Keratinocyte (primary cell): Measurements from ENCODE around the gene TXNRD1. TPM values are rescaled to one million over a fixed set of nuclear protein-coding genes. Genes with fewer than 3 reads are reported as not detected.

Experiments used
- DNase-seq: peaks from one replicate; pipeline ENCODE4 v3.0.0-alpha.2; 2011; ENCODE audit warnings: low read depth, missing footprints, low spot score
- FAIRE-seq: peaks from 2 replicates; lab custom pipeline; 2011; peaks lifted over from hg19 to GRCh38; lab: Jason Lieb, UNC
- H2AFZ ChIP-seq: 2 replicates; pipeline ENCODE4 v1.6.0; 2012; ENCODE audit warnings: low read length, control low read depth, inconsistent platforms; ENCODE audit not compliant: control insufficient read depth
- H3K27ac ChIP-seq: 2 replicates; pipeline ENCODE4 v1.5.1; 2011; ENCODE audit warnings: low read length; ENCODE audit not compliant: control insufficient read depth, insufficient read depth
- H3K27me3 ChIP-seq: 3 replicates; pipeline ENCODE4 v1.6.0; 2011; ENCODE audit warnings: low read length; ENCODE audit not compliant: control insufficient read depth, insufficient read depth; ENCODE audit errors: extremely low read depth
- H3K36me3 ChIP-seq, 2 experiments: 2 replicates in 1 of 2; 3 replicates in 1 of 2; pipeline ENCODE4 v1.5.1; 2011; ENCODE audit warnings: low read length in 2 of 2, mild to moderate bottlenecking in 1 of 2; ENCODE audit not compliant: control insufficient read depth in 2 of 2, insufficient read depth in 2 of 2; ENCODE audit errors: extremely low read depth in 1 of 2
- H3K4me1 ChIP-seq: 3 replicates; pipeline ENCODE4 v1.5.1; 2011; ENCODE audit warnings: low read length; ENCODE audit not compliant: control insufficient read depth, insufficient read depth; ENCODE audit errors: extremely low read depth
- H3K4me2 ChIP-seq: 3 replicates; pipeline ENCODE4 v1.6.0; 2011; ENCODE audit warnings: low read depth, low read length; ENCODE audit not compliant: control insufficient read depth, insufficient read depth; ENCODE audit errors: extremely low read depth
- H3K4me3 ChIP-seq, 3 experiments: fragments of 200-600 bp in 1 of 3; sonication (generic) in 1 of 3; 2 replicates in 2 of 3; 3 replicates in 1 of 3; pipeline ENCODE4 v1.5.1; 2011 to 2016; ENCODE audit warnings: low read length in 3 of 3, mild to moderate bottlenecking in 3 of 3, control low read depth in 2 of 3, inconsistent platforms in 1 of 3, low read depth in 1 of 3, mixed read lengths in 1 of 3, mixed run types in 1 of 3, moderate library complexity in 1 of 3; ENCODE audit not compliant: control insufficient read depth in 2 of 3, insufficient read depth in 2 of 3; ENCODE audit errors: extremely low read depth in 1 of 3
- H3K79me2 ChIP-seq: 2 replicates; pipeline ENCODE4 v1.6.0; 2012; ENCODE audit warnings: low read length; ENCODE audit not compliant: control insufficient read depth, insufficient read depth
- H3K9ac ChIP-seq: 3 replicates; pipeline ENCODE4 v1.6.0; 2011; ENCODE audit warnings: low read length; ENCODE audit not compliant: control insufficient read depth, insufficient read depth; ENCODE audit errors: extremely low read depth
- H3K9me1 ChIP-seq: 3 replicates; pipeline ENCODE4 v1.6.0; 2011; ENCODE audit warnings: low read length; ENCODE audit not compliant: control insufficient read depth, insufficient read depth; ENCODE audit errors: extremely low read depth
- H3K9me3 ChIP-seq: 2 replicates; pipeline ENCODE4 v1.5.1; 2012; ENCODE audit warnings: low read depth, low read length; ENCODE audit not compliant: control insufficient read depth
- H4K20me1 ChIP-seq: 3 replicates; pipeline ENCODE4 v1.6.0; 2011; ENCODE audit warnings: low read length; ENCODE audit not compliant: control insufficient read depth, insufficient read depth; ENCODE audit errors: extremely low read depth
- CTCF ChIP-seq, 3 experiments: IDR thresholded peaks in 1 of 3; conservative IDR thresholded peaks in 1 of 3; optimal IDR thresholded peaks in 1 of 3; 2 replicates in 2 of 3; 3 replicates in 1 of 3; pipeline versions ENCODE3 to v1.5.1; 2011; ENCODE audit warnings: low read length in 3 of 3, mild to moderate bottlenecking in 3 of 3, moderate library complexity in 2 of 3, control low read depth in 1 of 3, inconsistent platforms in 1 of 3; ENCODE audit not compliant: insufficient read depth in 2 of 3; ENCODE audit errors: extremely low read depth in 1 of 3
- EZH2 ChIP-seq: IDR thresholded peaks from one replicate; pipeline ENCODE4 v1.6.1; 2012; ENCODE audit warnings: inconsistent platforms, mild to moderate bottlenecking, low read length, moderate library complexity
- dilution Hi-C: fragments of 300-500 bp; cut with MboI; formaldehyde crosslinking; loops from one replicate; pipeline ENCODE4 v1.7.0; 2020; ENCODE audit warnings: low sequenced_read_pairs; ENCODE audit not compliant: extremely low pct_ligation_motif_present
- polyA plus RNA-seq, 5 experiments: library from polyadenylated mRNA; depleted of rRNA in 3 of 5; stranded (reverse) in 3 of 5; stranded (forward) in 1 of 5; unstranded in 1 of 5; fragments of >200 nt; gene quantifications; 1 replicate in 1 of 5; 2 replicates in 3 of 5; 3 replicates in 1 of 5; pipeline versions ENCODE4 v1.2.1 to v1.2.3, GENCODE V29; 2011 to 2012; ENCODE audit warnings: missing spikeins in 2 of 5, low read depth in 1 of 5, low replicate concordance in 1 of 5

Gene TXNRD1
- polyA plus RNA-seq, 1 donor (not counting 4 experiments of a cell fraction or from before 2014, with no cell fraction given), result 88.9 TPM

GRCh38 chr12:104237930-104238329, 22.4 kb downstream of the TXNRD1 start:
- Histone ChIP-seq H3K36me3 (no peaks in the 10 kb centered on the region), H3K27ac (no peak overlapping the region), H3K4me1 (no peaks in the 10 kb centered on the region), H3K27me3 (no peaks in the 10 kb centered on the region), H3K4me3 (no peak overlapping the region), H3K9ac (no peak overlapping the region), H3K4me2 (no peak overlapping the region), H3K9me1 (no peaks in the 10 kb centered on the region), H3K79me2 (no peaks in the 10 kb centered on the region), H2AFZ (no peak overlapping the region), H4K20me1 (no peaks in the 10 kb centered on the region), H3K9me3 (peaks cover 14% of the 10 kb centered on the region)
- dilution Hi-C loops, result no loop called here
- FAIRE-seq, result no peak
- no peak for DNase-seq
- no peak for TF ChIP-seq EZH2
- no peak for TF ChIP-seq CTCF (optimal IDR thresholded peaks at IDR 0.05 in 1 of 3, IDR thresholded peaks at IDR 0.05 in 1 of 3, conservative IDR thresholded peaks at IDR 0.05 in 1 of 3; ENCODE audit: extremely low read depth in 1 of 3, insufficient read depth in 2 of 3, low read length in 3 of 3)

GRCh38 chr12:104242546-104243206, 27.1 kb downstream of the TXNRD1 start:
- Histone ChIP-seq H2AFZ (no peak overlapping the region), H3K9me3 (no peaks in the 10 kb centered on the region), H3K27me3 (no peaks in the 10 kb centered on the region), H3K4me3 (no peak overlapping the region), H3K4me1 (no peaks in the 10 kb centered on the region), H3K27ac (no peak overlapping the region), H3K79me2 (no peaks in the 10 kb centered on the region), H3K36me3 (no peaks in the 10 kb centered on the region), H3K4me2 (no peak overlapping the region), H4K20me1 (no peaks in the 10 kb centered on the region), H3K9ac (no peak overlapping the region), H3K9me1 (no peaks in the 10 kb centered on the region)
- TF ChIP-seq EZH2 (no peak), CTCF (optimal IDR thresholded peaks at IDR 0.05 in 1 of 3, IDR thresholded peaks at IDR 0.05 in 1 of 3, conservative IDR thresholded peaks at IDR 0.05 in 1 of 3; ENCODE audit: extremely low read depth in 1 of 3, insufficient read depth in 2 of 3, low read length in 3 of 3) (no peak)
- DNase-seq (no peak), FAIRE-seq (no peak)
- dilution Hi-C loops, result no loop called here
